Ishikawa (cell line): Measurements from ENCODE around the gene INO80C.

Experiments used
- CEBPB ChIP-seq: IDR thresholded peaks from 2 replicates; pipeline ENCODE4 v1.6.1; 2012
- CREB1 ChIP-seq: IDR thresholded peaks from 2 replicates; pipeline ENCODE4 v1.6.1; 2012; ENCODE audit warnings: low read depth
- EGR1 ChIP-seq: IDR thresholded peaks from 2 replicates; pipeline ENCODE4 v1.6.1; 2012
- EP300 ChIP-seq: IDR thresholded peaks from 2 replicates; pipeline ENCODE4 v1.6.1; 2012; ENCODE audit warnings: borderline replicate concordance
- FOXM1 ChIP-seq: IDR thresholded peaks from 2 replicates; pipeline ENCODE4 v1.6.1; 2012; ENCODE audit warnings: low read depth, borderline replicate concordance
- MAX ChIP-seq: IDR thresholded peaks from 2 replicates; pipeline ENCODE4 v1.6.1; 2012
- NFIC ChIP-seq: IDR thresholded peaks from 2 replicates; pipeline ENCODE4 v1.6.1; 2012
- RAD21 ChIP-seq: IDR thresholded peaks from 2 replicates; pipeline ENCODE4 v1.6.1; 2012; ENCODE audit warnings: low read depth
- TAF1 ChIP-seq: IDR thresholded peaks from 2 replicates; pipeline ENCODE4 v1.6.1; 2012; ENCODE audit warnings: low read depth, mild to moderate bottlenecking
- TCF12 ChIP-seq: IDR thresholded peaks from 2 replicates; pipeline ENCODE4 v1.6.1; 2012; ENCODE audit warnings: low read depth
- TEAD4 ChIP-seq: IDR thresholded peaks from 2 replicates; pipeline ENCODE4 v1.6.1; 2012
- USF1 ChIP-seq: IDR thresholded peaks from 2 replicates; pipeline ENCODE4 v1.6.1; 2012
- YY1 ChIP-seq: IDR thresholded peaks from 2 replicates; pipeline ENCODE4 v1.6.1; 2012; ENCODE audit warnings: low read depth
- ZBTB7A ChIP-seq: IDR thresholded peaks from 2 replicates; pipeline ENCODE4 v1.6.1; 2012; ENCODE audit warnings: low read depth
- TF ChIP-seq, protein P1 (sequence below): IDR thresholded peaks from 2 replicates; pipeline ENCODE4 v1.6.1; 2012; ENCODE audit warnings: low read depth, mild to moderate bottlenecking

Gene INO80C

DNA sequence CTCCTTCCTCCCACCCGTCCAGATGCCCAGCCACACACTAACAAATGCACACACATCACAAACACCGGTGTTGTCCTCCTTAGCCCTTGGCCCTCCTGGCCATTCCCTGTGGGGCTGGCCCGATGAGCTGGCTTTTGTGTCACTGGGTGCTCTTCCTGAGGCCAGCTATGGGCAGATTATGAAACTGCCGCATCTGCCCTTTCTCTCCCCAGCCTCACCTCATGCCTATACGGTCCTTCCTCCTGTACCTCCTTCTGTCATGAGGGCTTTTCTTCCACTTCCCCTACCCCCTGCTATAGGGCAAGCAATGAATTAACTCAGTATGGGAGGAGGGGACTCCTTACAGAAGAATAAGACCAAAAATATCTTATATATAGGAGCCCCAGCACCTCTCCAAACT, 10.3 kb upstream of the INO80C start:
- TF ChIP-seq ZBTB7A (no peak), TAF1 (no peak), CREB1 (no peak), MAX (no peak), EGR1 (no peak), RAD21 (no peak), USF1 (no peak), FOXM1 (no peak), YY1 (no peak), TCF12 (no peak), CEBPB (no peak), TEAD4 (no peak), NFIC (no peak), EP300 (no peak)
- TF ChIP-seq, protein P1, sequence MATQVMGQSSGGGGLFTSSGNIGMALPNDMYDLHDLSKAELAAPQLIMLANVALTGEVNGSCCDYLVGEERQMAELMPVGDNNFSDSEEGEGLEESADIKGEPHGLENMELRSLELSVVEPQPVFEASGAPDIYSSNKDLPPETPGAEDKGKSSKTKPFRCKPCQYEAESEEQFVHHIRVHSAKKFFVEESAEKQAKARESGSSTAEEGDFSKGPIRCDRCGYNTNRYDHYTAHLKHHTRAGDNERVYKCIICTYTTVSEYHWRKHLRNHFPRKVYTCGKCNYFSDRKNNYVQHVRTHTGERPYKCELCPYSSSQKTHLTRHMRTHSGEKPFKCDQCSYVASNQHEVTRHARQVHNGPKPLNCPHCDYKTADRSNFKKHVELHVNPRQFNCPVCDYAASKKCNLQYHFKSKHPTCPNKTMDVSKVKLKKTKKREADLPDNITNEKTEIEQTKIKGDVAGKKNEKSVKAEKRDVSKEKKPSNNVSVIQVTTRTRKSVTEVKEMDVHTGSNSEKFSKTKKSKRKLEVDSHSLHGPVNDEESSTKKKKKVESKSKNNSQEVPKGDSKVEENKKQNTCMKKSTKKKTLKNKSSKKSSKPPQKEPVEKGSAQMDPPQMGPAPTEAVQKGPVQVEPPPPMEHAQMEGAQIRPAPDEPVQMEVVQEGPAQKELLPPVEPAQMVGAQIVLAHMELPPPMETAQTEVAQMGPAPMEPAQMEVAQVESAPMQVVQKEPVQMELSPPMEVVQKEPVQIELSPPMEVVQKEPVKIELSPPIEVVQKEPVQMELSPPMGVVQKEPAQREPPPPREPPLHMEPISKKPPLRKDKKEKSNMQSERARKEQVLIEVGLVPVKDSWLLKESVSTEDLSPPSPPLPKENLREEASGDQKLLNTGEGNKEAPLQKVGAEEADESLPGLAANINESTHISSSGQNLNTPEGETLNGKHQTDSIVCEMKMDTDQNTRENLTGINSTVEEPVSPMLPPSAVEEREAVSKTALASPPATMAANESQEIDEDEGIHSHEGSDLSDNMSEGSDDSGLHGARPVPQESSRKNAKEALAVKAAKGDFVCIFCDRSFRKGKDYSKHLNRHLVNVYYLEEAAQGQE, result no peak

- peak; percentile 84 for TF ChIP-seq USF1
- no peak for TF ChIP-seq CREB1
- peak; percentile 55; the same call in 1 of the 2 replicates for TF ChIP-seq MAX
- no peak for TF ChIP-seq CEBPB
- no peak for TF ChIP-seq TAF1
- no peak for TF ChIP-seq YY1
- TF ChIP-seq, protein P1, result no peak
- TF ChIP-seq NFIC, result peak; percentile 30; the same call in 1 of the 2 replicates
- peak; percentile 5; the same call in 1 of the 2 replicates for TF ChIP-seq RAD21
- no peak for TF ChIP-seq EGR1
- peak; percentile 58; the same call in 1 of the 2 replicates for TF ChIP-seq EP300
- no peak for TF ChIP-seq FOXM1
- TF ChIP-seq TEAD4, result peak; percentile 87
- TF ChIP-seq ZBTB7A, result no peak
- TF ChIP-seq TCF12, result no peak; the same call in 1 of the 2 replicates
These were observed 9.9 kb upstream of the INO80C start for GRCh38 chr18:35507623-35508022.

GRCh38 chr18:35507192-35507591, 9.4 kb upstream of the INO80C start:
- no peak for TF ChIP-seq EP300
- TF ChIP-seq EGR1, result no peak
- TF ChIP-seq CEBPB, result no peak
- TF ChIP-seq TAF1, result no peak
- TF ChIP-seq CREB1, result no peak
- TF ChIP-seq FOXM1, result no peak
- no peak for TF ChIP-seq ZBTB7A
- TF ChIP-seq USF1, result no peak
- TF ChIP-seq NFIC, result no peak

- no peak for TF ChIP-seq TEAD4
- TF ChIP-seq TAF1, result no peak
- no peak for TF ChIP-seq EGR1
- TF ChIP-seq CEBPB, result no peak
- TF ChIP-seq, protein P1, result no peak
- no peak for TF ChIP-seq RAD21
- TF ChIP-seq NFIC, result no peak
- TF ChIP-seq ZBTB7A, result no peak
- no peak for TF ChIP-seq YY1
- TF ChIP-seq EP300, result no peak
- no peak for TF ChIP-seq CREB1
- TF ChIP-seq MAX, result no peak
- TF ChIP-seq USF1, result no peak
- TF ChIP-seq TCF12, result no peak
These were observed 8.4 kb upstream of the INO80C start for GRCh38 chr18:35506024-35506712.
